IMR-90 (cell line): ENCODE results near the gene LHFPL5. TPM values are rescaled to one million over a fixed set of nuclear protein-coding genes. Genes with fewer than 3 reads are reported as not detected.

ENCODE experiments used
- ATAC-seq: fragments of 200-7000 bp; cut with Tn5 transposase; 2 replicates; pipeline ENCODE4 v1.9.1; 2020; ENCODE audit warnings: low read depth, mild to moderate bottlenecking, moderate library complexity
- BruUV-seq: library from RNA; stranded (reverse); fragments of 400-500 nt; replicated peaks from 2 replicates; lab custom pipeline; 2021; lab: Mats Ljungman, UMichigan
- CTCF ChIA-PET: fragments of 300-600 bp; formaldehyde crosslinking; extraction: SDS; loops from one replicate; lab custom pipeline; 2021; ENCODE audit warnings: antibody characterized with exemption; lab: Yijun Ruan, JAX
- POLR2A ChIA-PET: fragments of 300-600 bp; sonication (Branson Sonifier 250); formaldehyde crosslinking; loops from one replicate; lab custom pipeline; 2022; ENCODE audit warnings: antibody characterized with exemption; ENCODE audit not compliant: unreplicated experiment; lab: Charles Lee
- DNase-seq: peaks from one replicate; pipeline ENCODE4 v3.0.0; 2013
- H2AFZ ChIP-seq: replicated peaks from 2 replicates; pipeline ENCODE3; 2013; ENCODE audit warnings: low read length, mild to moderate bottlenecking; ENCODE audit not compliant: poor library complexity
- H2AK5ac ChIP-seq: 2 replicates; pipeline ENCODE4 v1.6.1; 2013; ENCODE audit warnings: low read depth, low read length, inconsistent platforms
- H2AK9ac ChIP-seq: replicated peaks from 2 replicates; pipeline ENCODE3; 2013; ENCODE audit warnings: mild to moderate bottlenecking, low read depth, low read length, moderate library complexity; ENCODE audit not compliant: poor library complexity
- H2BK120ac ChIP-seq: 2 replicates; pipeline ENCODE4 v1.6.1; 2013; ENCODE audit warnings: low read depth, low read length, inconsistent platforms
- H2BK15ac ChIP-seq: 3 replicates; pipeline ENCODE4 v1.6.1; 2013; ENCODE audit warnings: low read depth, low read length, inconsistent platforms
- H2BK20ac ChIP-seq: 2 replicates; pipeline ENCODE4 v1.6.1; 2013; ENCODE audit warnings: low read depth, mild to moderate bottlenecking, inconsistent platforms, low read length, moderate library complexity
- H2BK5ac ChIP-seq: 2 replicates; pipeline ENCODE4 v1.6.1; 2013; ENCODE audit warnings: mild to moderate bottlenecking, low read depth, low read length, inconsistent platforms; ENCODE audit not compliant: poor library complexity, severe bottlenecking
- H3K14ac ChIP-seq: replicated peaks from 2 replicates; pipeline ENCODE4 v1.6.1; 2013; ENCODE audit warnings: low read depth, low read length, inconsistent platforms
- H3K18ac ChIP-seq: 2 replicates; pipeline ENCODE4 v1.6.1; 2013; ENCODE audit warnings: low read depth, low read length, control low read depth
- H3K23ac ChIP-seq: 2 replicates; pipeline ENCODE4 v1.6.1; 2013; ENCODE audit warnings: low read depth, low read length, inconsistent platforms
- H3K27ac ChIP-seq: 2 replicates; pipeline ENCODE4 v1.5.1; 2013; ENCODE audit warnings: mild to moderate bottlenecking, control low read depth, low read length; ENCODE audit not compliant: insufficient read depth
- H3K27me3 ChIP-seq: 2 replicates; pipeline ENCODE4 v1.6.1; 2013; ENCODE audit warnings: low read length; ENCODE audit not compliant: control insufficient read depth, insufficient read depth
- H3K36me3 ChIP-seq: 2 replicates; pipeline ENCODE4 v1.6.1; 2013; ENCODE audit warnings: low read length, mixed read lengths; ENCODE audit not compliant: control insufficient read depth, insufficient read depth
- H3K4ac ChIP-seq: 2 replicates; pipeline ENCODE4 v1.6.1; 2013; ENCODE audit warnings: low read depth, low read length, inconsistent platforms
- H3K4me1 ChIP-seq: 2 replicates; pipeline ENCODE4 v1.6.1; 2013; ENCODE audit warnings: low read length, mixed read lengths; ENCODE audit not compliant: control insufficient read depth, insufficient read depth
- H3K4me2 ChIP-seq: 2 replicates; pipeline ENCODE4 v1.6.1; 2013; ENCODE audit warnings: low read depth, mild to moderate bottlenecking, control low read depth, low read length, moderate library complexity
- H3K4me3 ChIP-seq: 2 replicates; pipeline ENCODE4 v1.5.1; 2013; ENCODE audit warnings: low read depth, mild to moderate bottlenecking, control low read depth, low read length, moderate library complexity; ENCODE audit not compliant: insufficient read depth
- H3K56ac ChIP-seq: 2 replicates; pipeline ENCODE4 v1.6.1; 2013; ENCODE audit warnings: low read length, inconsistent platforms; ENCODE audit not compliant: insufficient read depth; ENCODE audit errors: extremely low read depth
- H3K79me1 ChIP-seq, 2 experiments: 2 replicates each; pipeline ENCODE4 v1.6.1; 2013; ENCODE audit warnings: low read length in 2 of 2, inconsistent platforms in 1 of 2, low read depth in 1 of 2
- H3K9ac ChIP-seq: 2 replicates; pipeline ENCODE4 v1.6.1; 2013; ENCODE audit warnings: low read depth, low read length, control low read depth
- H3K9me1 ChIP-seq: 2 replicates; pipeline ENCODE4 v1.6.1; 2013; ENCODE audit warnings: low read length, inconsistent platforms; ENCODE audit not compliant: insufficient read depth
- H3K9me3 ChIP-seq: 2 replicates; pipeline ENCODE4 v1.6.1; 2013; ENCODE audit warnings: low read length; ENCODE audit not compliant: control insufficient read depth, insufficient read depth
- H4K20me1 ChIP-seq: 2 replicates; pipeline ENCODE4 v1.6.1; 2013; ENCODE audit warnings: low read length, inconsistent platforms; ENCODE audit not compliant: insufficient read depth
- H4K5ac ChIP-seq: 2 replicates; pipeline ENCODE4 v1.6.1; 2013; ENCODE audit warnings: mild to moderate bottlenecking, low read depth, low read length, control low read depth
- H4K8ac ChIP-seq, 2 experiments: 2 replicates each; pipeline ENCODE4 v1.6.1; 2013; ENCODE audit warnings: low read depth in 2 of 2, low read length in 2 of 2, control low read depth in 1 of 2, inconsistent platforms in 1 of 2
- H4K91ac ChIP-seq: 2 replicates; pipeline ENCODE4 v1.6.1; 2013; ENCODE audit warnings: low read depth, low read length, inconsistent platforms; ENCODE audit not compliant: insufficient read depth
- BHLHE40 ChIP-seq: fragments of 150-350 bp; IDR thresholded peaks from 2 replicates; pipeline ENCODE4 v1.6.1; 2016; ENCODE audit warnings: mild to moderate bottlenecking, low read depth, low read length
- RAD21 ChIP-seq: IDR thresholded peaks from 2 replicates; pipeline ENCODE4 v1.6.1; 2012; ENCODE audit warnings: low read length, improper control_type of control experiment
- WGBS, 2 experiments: methylation state at CpG; one replicate each; pipeline versions ENCODE4 v1.1.5 to v1.1.7; 2013; ENCODE audit warnings: missing lambda C conversion rate in 2 of 2; ENCODE audit not compliant: insufficient read length in 1 of 2; ENCODE audit errors: extremely low coverage in 2 of 2; 5-methylcytosine and 5-hydroxymethylcytosine counted together
- dilution Hi-C: fragments of 300-500 bp; cut with HindIII; formaldehyde crosslinking; loops from one replicate; pipeline ENCODE4 v1.14.3; 2018; ENCODE audit warnings: low sequenced_read_pairs; ENCODE audit not compliant: unreplicated experiment
- in situ Hi-C: fragments of 300-500 bp; cut with MboI; formaldehyde crosslinking; loops from 3 replicates; pipeline ENCODE4 v1.14.3; 2019; ENCODE audit warnings: low sequenced_read_pairs, inconsistent platforms, mixed read lengths
- intact Hi-C: fragments of 100-400 bp; cut with micrococcal nuclease; formaldehyde crosslinking; loops from 2 replicates; pipeline ENCODE4 v1.10.0; 2022
- polyA plus RNA-seq, 3 experiments: library from polyadenylated mRNA; depleted of rRNA; stranded (reverse); fragments of >200 nt; gene quantifications; 2 replicates each; pipeline ENCODE4 v1.2.3, GENCODE V29; 2012; ENCODE audit warnings: low replicate concordance in 1 of 3
- total RNA-seq: library from RNA; depleted of rRNA; stranded (reverse); fragments of >200 nt; gene quantifications from 2 replicates; pipeline ENCODE4 v1.2.3, GENCODE V29; 2012
- TF ChIP-seq, protein P1 (sequence below): conservative IDR thresholded peaks from 2 replicates; pipeline ENCODE4 v1.5.1; 2012; ENCODE audit warnings: mild to moderate bottlenecking, low read depth, low read length, improper control_type of control experiment

The LHFPL5 gene
- total and polyA plus RNA-seq, 2 of the 4 experiments (the other 2 are of a cell fraction): not detected

DNA sequence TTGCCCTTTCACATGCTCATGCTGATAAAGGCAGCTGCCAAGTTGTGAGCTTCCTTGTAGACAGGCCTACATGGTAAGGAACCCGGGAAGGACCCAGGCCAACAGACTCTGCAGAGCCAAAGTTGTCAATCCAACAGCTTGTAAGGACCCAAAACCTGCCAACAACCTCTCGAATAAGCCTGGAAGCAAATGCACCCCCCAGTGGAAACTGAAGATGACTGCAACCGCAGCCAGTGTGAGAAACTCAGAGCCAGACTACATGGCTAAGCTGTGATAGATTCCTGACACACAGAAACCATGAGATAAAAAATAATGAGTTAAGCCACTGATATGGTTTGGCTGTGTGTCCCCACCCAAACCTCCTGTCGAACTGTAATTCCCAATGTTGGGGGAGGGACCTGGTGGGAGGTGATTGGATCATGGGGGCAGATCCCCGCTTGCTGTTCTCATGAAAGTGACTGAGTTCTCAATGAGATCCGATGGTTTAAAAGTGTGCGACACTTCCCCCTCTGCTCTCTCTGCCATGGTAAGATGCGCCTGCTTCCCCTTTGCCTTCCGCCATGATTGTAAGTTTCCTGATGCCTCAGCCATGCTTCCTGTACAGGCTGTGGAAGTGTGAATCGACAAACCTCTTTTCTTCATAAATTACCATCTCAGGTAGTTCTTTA is 47.6 kb upstream of the LHFPL5 start:
- Histone ChIP-seq H2BK5ac (no peak overlapping the region), H3K18ac (no peak overlapping the region), H3K14ac (no peak overlapping the region), H3K9me3 (0 out of 2 replicates have a peak, but pooled peaks cover 4% of the 10 kb centered on the region), H4K5ac (no peak overlapping the region), H3K9ac (no peak overlapping the region), H3K36me3 (no peaks in the 10 kb centered on the region), H2BK15ac (no peak overlapping the region), H2AK9ac (no peak overlapping the region), H4K8ac (no peak overlapping the region), H2BK20ac (no peak overlapping the region), H3K9me1 (no peaks in the 10 kb centered on the region), H2AK5ac (no peak overlapping the region), H2AFZ (peak overlapping the region; percentile 32), H4K20me1 (no peaks in the 10 kb centered on the region), H3K4ac (no peak overlapping the region), H3K27ac (no peak overlapping the region), H3K4me1 (no peaks in the 10 kb centered on the region), H3K4me3 (no peak overlapping the region), H4K91ac (no peak overlapping the region), H3K79me1 (no peaks in the 10 kb centered on the region), H3K56ac (no peak overlapping the region), H3K27me3 (peaks cover 15% of the 10 kb centered on the region), H3K4me2 (no peak overlapping the region), H2BK120ac (no peak overlapping the region), H3K23ac (no peak overlapping the region)
- peak; percentile 59; the same call in 1 of the 2 replicates for ATAC-seq
- intact Hi-C loops (loop anchor here (5.0 kb wide), 1 partner anchor 340 kb away; no protein-coding TSS in a partner anchor), dilution Hi-C loops (no loop called here), in situ Hi-C loops (no loop called here)
- ChIA-PET CTCF (interaction anchor here (1.0 kb wide), 1 partner anchor 11 kb away, joined by 4 read pairs; no protein-coding TSS in a partner anchor), POLR2A (interaction anchor here (0.5 kb wide), 1 partner anchor 123 kb away, joined by 3 read pairs; no protein-coding TSS in a partner anchor)
- TF ChIP-seq RAD21 (0 out of 2 replicates have a peak, but pooled peaks have one; percentile 6), BHLHE40 (no peak)
- TF ChIP-seq, protein P1, sequence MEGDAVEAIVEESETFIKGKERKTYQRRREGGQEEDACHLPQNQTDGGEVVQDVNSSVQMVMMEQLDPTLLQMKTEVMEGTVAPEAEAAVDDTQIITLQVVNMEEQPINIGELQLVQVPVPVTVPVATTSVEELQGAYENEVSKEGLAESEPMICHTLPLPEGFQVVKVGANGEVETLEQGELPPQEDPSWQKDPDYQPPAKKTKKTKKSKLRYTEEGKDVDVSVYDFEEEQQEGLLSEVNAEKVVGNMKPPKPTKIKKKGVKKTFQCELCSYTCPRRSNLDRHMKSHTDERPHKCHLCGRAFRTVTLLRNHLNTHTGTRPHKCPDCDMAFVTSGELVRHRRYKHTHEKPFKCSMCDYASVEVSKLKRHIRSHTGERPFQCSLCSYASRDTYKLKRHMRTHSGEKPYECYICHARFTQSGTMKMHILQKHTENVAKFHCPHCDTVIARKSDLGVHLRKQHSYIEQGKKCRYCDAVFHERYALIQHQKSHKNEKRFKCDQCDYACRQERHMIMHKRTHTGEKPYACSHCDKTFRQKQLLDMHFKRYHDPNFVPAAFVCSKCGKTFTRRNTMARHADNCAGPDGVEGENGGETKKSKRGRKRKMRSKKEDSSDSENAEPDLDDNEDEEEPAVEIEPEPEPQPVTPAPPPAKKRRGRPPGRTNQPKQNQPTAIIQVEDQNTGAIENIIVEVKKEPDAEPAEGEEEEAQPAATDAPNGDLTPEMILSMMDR: peak; percentile 29; the same call in 1 of the 2 replicates
- peak; percentile 28 for DNase-seq
- BruUV-seq: no TSS peak
- 66% methylated on average over 3 of the region's 10 CpGs; no CpG with 5 or more reads in 1 of the 2 experiments for WGBS, 2 experiments
